ENCODE results near the gene TRIM26.
"Not testable (repeated sequence)": the region's sequence is repeated elsewhere in the genome, so short reads cannot be mapped to it uniquely, and the experiment has no call there.

TRIM26 gene

GRCh38 chr6:30234356-30234755 lies 21.1 kb upstream of the TRIM26 start:
- Histone ChIP-seq H3K27ac (no peak overlapping the region), H3K9ac (ENCODE audit: insufficient read length) (no peak overlapping the region), H3K9me3 (ENCODE audit: low read depth, low read length) (no peaks in the 10 kb centered on the region), H3K36me3 (ENCODE audit: insufficient read depth, low read length) (no peaks in the 10 kb centered on the region), H3K4me3 (no peak overlapping the region)
- no peak for DNase-seq (ENCODE audit: low read depth, low spot score)
- TF ChIP-seq EZH2 (IDR thresholded peaks at IDR 0.05), result no peak
- no peak for TF ChIP-seq FOXP2 (optimal IDR thresholded peaks at IDR 0.05; ENCODE audit: control extremely low read depth, extremely low read length, insufficient read depth)
- TF ChIP-seq POLR2AphosphoS5 (IDR thresholded peaks at IDR 0.05; ENCODE audit: borderline replicate concordance, low read depth, low read length), result no peak

DNA sequence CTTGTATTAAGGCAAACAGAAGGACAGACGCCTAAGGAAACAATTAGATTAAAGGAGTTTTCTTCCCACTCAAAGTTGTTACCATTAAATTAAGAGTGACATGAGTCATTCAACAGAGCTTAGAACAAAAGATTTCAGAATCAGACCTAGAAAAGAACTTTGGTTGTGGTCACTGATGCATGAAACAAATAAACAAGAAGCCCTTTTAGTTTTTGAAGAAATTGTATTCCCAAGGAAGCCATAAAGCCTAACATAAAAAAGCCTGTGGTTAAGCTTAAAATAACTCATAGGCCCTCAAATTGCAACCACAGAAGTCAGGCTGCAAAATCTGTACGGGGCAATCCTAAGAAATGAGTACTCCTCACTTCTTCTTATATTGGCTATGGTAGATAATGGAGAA lies 17.9 kb upstream of the TRIM26 start:
- no peak for TF ChIP-seq EZH2 (IDR thresholded peaks at IDR 0.05)
- TF ChIP-seq FOXP2 (optimal IDR thresholded peaks at IDR 0.05; ENCODE audit: control extremely low read depth, extremely low read length, insufficient read depth), result no peak
- no peak for TF ChIP-seq POLR2AphosphoS5 (IDR thresholded peaks at IDR 0.05; ENCODE audit: borderline replicate concordance, low read depth, low read length)
- H3K9ac ChIP-seq (ENCODE audit: insufficient read length), result no peak overlapping the region

DNA sequence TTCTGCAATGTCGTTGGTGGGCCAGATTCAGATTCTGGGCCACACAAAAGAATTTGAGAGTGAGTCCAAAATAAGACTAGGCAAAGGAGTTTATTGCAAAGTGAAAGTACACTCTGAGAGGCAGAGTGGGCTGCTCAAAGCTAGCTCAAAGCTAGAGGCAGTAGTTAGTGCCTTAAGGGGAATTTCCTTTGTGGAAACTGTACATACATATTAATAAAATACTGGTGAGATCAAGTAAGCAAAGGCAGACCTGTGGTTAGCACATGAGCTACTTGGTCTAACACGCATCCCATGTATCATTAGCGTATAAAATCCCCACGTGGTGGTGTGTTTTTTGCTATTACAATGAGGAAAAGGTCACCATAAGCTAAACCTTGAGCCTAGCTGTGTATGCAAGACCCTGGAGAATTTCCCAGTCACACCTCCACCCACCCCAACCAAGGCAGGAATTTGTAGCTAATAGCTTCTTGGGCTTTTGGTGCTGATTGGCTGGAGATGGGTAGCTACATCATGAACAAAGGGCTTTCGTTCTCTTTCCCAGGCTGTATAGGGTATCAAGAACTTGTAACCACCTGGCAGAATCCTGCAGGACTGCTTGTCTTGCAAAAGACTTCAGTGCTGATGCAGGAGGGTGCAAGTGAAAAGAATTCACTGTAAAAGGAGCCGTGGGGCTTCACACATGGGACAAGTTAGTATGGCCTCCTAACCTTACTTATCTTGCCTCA lies 14.7 kb upstream of the TRIM26 start:
- TF ChIP-seq POLR2AphosphoS5 (IDR thresholded peaks at IDR 0.05; ENCODE audit: borderline replicate concordance, low read depth, low read length), result no peak
- TF ChIP-seq EZH2 (IDR thresholded peaks at IDR 0.05), result no peak
- H3K36me3 ChIP-seq (ENCODE audit: insufficient read depth, low read length), result no peaks in the 10 kb centered on the region
- DNase-seq (ENCODE audit: low read depth, low spot score), result no peak
- no peak overlapping the region for H3K27ac ChIP-seq
- H3K9ac ChIP-seq (ENCODE audit: insufficient read length), result no peak overlapping the region
- no peak overlapping the region for H3K4me3 ChIP-seq
- no peaks in the 10 kb centered on the region for H3K9me3 ChIP-seq (ENCODE audit: low read depth, low read length)

More for the DNA sequence above, 17.9 kb upstream of the TRIM26 start:
- H3K36me3 ChIP-seq (ENCODE audit: insufficient read depth, low read length), result no peaks in the 10 kb centered on the region
- no peak for DNase-seq (ENCODE audit: low read depth, low spot score)
- no peak overlapping the region for H3K27ac ChIP-seq
- H3K9me3 ChIP-seq (ENCODE audit: low read depth, low read length), result no peaks in the 10 kb centered on the region
- H3K4me3 ChIP-seq, result no peak overlapping the region

GRCh38 chr6:30227242-30227722 lies 14.1 kb upstream of the TRIM26 start:
- H3K36me3 ChIP-seq (ENCODE audit: insufficient read depth, low read length), result no peaks in the 10 kb centered on the region
- DNase-seq (ENCODE audit: low read depth, low spot score), result no peak
- no peak overlapping the region for H3K27ac ChIP-seq
- no peak for TF ChIP-seq FOXP2 (optimal IDR thresholded peaks at IDR 0.05; ENCODE audit: control extremely low read depth, extremely low read length, insufficient read depth)
- no peak for TF ChIP-seq EZH2 (IDR thresholded peaks at IDR 0.05)
- no peak for TF ChIP-seq POLR2AphosphoS5 (IDR thresholded peaks at IDR 0.05; ENCODE audit: borderline replicate concordance, low read depth, low read length)
- no peak overlapping the region for H3K9ac ChIP-seq (ENCODE audit: insufficient read length)
- H3K9me3 ChIP-seq (ENCODE audit: low read depth, low read length), result no peaks in the 10 kb centered on the region
- no peak overlapping the region for H3K4me3 ChIP-seq

GRCh38 chr6:30223339-30223738 lies 10.1 kb upstream of the TRIM26 start:
- Histone ChIP-seq H3K4me3 (no peak overlapping the region), H3K9ac (ENCODE audit: insufficient read length) (no peak overlapping the region), H3K36me3 (ENCODE audit: insufficient read depth, low read length) (no peaks in the 10 kb centered on the region), H3K27ac (no peak overlapping the region), H3K9me3 (ENCODE audit: low read depth, low read length) (no peaks in the 10 kb centered on the region)
- no peak for DNase-seq (ENCODE audit: low read depth, low spot score)
- TF ChIP-seq EZH2 (IDR thresholded peaks at IDR 0.05), result no peak
- TF ChIP-seq FOXP2 (optimal IDR thresholded peaks at IDR 0.05; ENCODE audit: control extremely low read depth, extremely low read length, insufficient read depth), result no peak
- TF ChIP-seq POLR2AphosphoS5 (IDR thresholded peaks at IDR 0.05; ENCODE audit: borderline replicate concordance, low read depth, low read length), result no peak

- not testable (repeated sequence) for DNase-seq (ENCODE audit: low read depth, low spot score); H3K9ac ChIP-seq (ENCODE audit: insufficient read length); H3K27ac ChIP-seq; H3K4me3 ChIP-seq; H3K9me3 ChIP-seq (ENCODE audit: low read depth, low read length); H3K36me3 ChIP-seq (ENCODE audit: insufficient read depth, low read length)
These were observed 8.8 kb upstream of the TRIM26 start for GRCh38 chr6:30221956-30222355.

DNA sequence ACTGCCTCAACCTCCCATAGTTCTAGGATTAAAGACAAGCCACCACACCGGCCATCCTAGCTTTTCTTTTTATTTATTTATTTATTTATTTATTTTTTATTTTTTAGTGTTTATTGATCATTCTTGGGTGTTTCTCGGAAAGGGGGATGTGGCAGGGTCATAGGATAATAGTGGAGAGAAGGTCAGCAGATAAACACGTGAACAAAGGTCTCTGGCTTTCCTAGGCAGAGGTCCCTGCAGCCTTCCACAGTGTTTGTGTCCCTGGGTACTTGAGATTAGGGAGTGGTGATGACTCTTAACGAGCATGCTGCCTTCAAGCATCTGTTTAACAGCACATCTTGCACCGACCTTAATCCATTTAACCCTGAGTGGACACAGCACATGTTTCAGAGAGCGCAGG lies 8.2 kb upstream of the TRIM26 start:
- DNase-seq (ENCODE audit: low read depth, low spot score); H3K27ac ChIP-seq; H3K9me3 ChIP-seq (ENCODE audit: low read depth, low read length); H3K9ac ChIP-seq (ENCODE audit: insufficient read length); H3K4me3 ChIP-seq; H3K36me3 ChIP-seq (ENCODE audit: insufficient read depth, low read length): not testable (repeated sequence)

DNA sequence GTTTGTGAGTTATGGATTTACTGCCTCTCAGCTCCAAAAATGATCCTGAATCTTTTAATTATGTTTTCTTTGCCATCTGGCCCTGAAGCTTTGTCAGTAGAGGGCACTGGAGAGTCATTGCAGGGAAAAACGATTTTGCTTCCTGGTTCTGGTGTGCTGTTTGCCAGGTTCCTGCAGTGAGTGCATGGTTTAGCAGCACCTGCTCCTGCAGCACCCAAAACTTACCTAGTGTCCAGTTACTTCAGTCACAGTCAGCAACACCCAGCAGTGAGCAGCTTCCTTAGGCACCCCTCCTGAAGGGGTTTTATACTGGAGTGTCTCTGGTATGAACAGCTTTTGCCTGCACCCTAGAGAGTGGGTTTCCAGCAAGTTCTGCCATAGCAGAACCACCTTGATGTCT lies 6.0 kb upstream of the TRIM26 start:
- no peak for DNase-seq (ENCODE audit: low read depth, low spot score)
- Histone ChIP-seq H3K9ac (ENCODE audit: insufficient read length) (no peak overlapping the region), H3K9me3 (ENCODE audit: low read depth, low read length) (no peaks in the 10 kb centered on the region), H3K4me3 (no peak overlapping the region), H3K36me3 (ENCODE audit: insufficient read depth, low read length) (no peaks in the 10 kb centered on the region), H3K27ac (no peak overlapping the region)
- TF ChIP-seq FOXP2 (optimal IDR thresholded peaks at IDR 0.05; ENCODE audit: control extremely low read depth, extremely low read length, insufficient read depth) (no peak), POLR2AphosphoS5 (IDR thresholded peaks at IDR 0.05; ENCODE audit: borderline replicate concordance, low read depth, low read length) (no peak), EZH2 (IDR thresholded peaks at IDR 0.05) (no peak)

DNA sequence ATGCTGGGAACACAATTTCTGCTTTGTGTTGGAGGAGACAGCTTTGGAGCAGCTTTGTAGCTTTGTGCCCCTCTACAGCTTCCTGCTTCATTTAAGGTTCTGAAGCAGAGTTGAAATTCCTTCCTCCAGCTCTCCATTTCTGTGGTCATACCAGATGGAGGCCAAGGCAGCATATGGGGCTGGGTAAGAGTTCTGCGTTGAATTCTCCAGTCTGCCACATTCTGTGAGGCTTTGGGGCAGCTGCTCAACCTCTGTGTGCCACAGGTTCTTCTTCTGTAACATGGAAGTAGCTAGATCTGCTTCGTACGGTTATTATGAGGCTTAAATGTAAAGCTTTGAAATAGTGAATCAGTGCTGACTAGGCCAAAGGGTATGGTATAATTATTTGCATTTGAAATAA lies 2.9 kb upstream of the TRIM26 start:
- Histone ChIP-seq H3K9me3 (ENCODE audit: low read depth, low read length) (no peaks in the 10 kb centered on the region), H3K27ac (no peak overlapping the region), H3K9ac (ENCODE audit: insufficient read length) (no peak overlapping the region), H3K36me3 (ENCODE audit: insufficient read depth, low read length) (no peaks in the 10 kb centered on the region), H3K4me3 (no peak overlapping the region)
- TF ChIP-seq POLR2AphosphoS5 (IDR thresholded peaks at IDR 0.05; ENCODE audit: borderline replicate concordance, low read depth, low read length) (no peak), FOXP2 (optimal IDR thresholded peaks at IDR 0.05; ENCODE audit: control extremely low read depth, extremely low read length, insufficient read depth) (no peak), EZH2 (IDR thresholded peaks at IDR 0.05) (no peak)
- DNase-seq (ENCODE audit: low read depth, low spot score), result no peak
